Mammary epithelial cell (primary cell): ENCODE data around the gene AXIN1.

Source experiments
- EZH2 ChIP-seq: IDR thresholded peaks from 2 replicates; pipeline ENCODE4 v1.6.1; 2012; ENCODE audit warnings: low read length, inconsistent platforms, borderline replicate concordance
- TF ChIP-seq, protein P1 (sequence below), 2 donors: IDR thresholded peaks in 1 of 2; conservative IDR thresholded peaks in 1 of 2; 2 replicates each; pipeline ENCODE4 v1.5.1; 2011 to 2012; ENCODE audit warnings: inconsistent platforms in 2 of 2, low read length in 2 of 2, mild to moderate bottlenecking in 2 of 2, control low read depth in 1 of 2, low read depth in 1 of 2; ENCODE audit not compliant: insufficient read depth in 1 of 2; ENCODE audit errors: extremely low read depth in 1 of 2

DNA sequence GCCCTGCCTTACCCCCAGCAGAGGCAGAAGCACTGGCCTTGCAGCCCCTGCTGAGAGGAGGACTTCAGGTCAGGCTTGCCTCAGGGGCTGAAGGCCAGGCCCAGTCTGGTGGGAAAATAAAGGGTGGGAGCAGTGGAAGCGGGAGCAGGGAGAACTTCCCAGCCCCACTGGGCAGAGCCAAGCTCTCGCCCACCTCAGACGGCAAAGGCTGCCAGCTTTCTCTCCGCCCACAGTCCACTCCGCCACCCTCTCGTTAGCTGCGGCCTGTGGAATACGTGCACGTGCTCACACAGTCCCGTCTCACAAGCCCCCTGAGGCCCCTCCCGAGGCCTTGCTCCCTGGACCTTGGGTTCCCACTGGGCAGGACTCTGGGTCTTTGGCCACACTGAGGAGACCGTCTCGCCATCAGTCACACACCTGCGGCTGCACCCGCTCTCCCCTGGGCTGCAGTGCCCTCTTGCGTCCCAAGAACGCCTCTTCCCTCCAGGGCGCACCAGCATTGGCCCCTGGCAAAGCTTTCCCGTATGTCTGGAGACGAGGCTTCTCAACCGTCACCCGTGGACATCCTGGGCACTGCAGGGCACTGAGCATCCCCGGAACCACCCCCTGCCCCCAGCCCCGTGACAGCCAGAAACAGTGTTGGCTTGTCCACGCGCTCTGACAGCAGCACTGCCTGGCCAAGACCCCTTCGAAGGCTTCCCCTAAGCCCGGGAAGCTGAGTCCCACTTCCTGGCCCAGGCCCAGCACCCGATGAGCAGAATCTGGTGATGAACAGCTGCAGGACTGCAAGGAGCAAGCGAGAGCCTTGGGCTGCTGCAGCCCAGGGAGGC, 9.6 kb upstream of the AXIN1 start:
- TF ChIP-seq, protein P1, sequence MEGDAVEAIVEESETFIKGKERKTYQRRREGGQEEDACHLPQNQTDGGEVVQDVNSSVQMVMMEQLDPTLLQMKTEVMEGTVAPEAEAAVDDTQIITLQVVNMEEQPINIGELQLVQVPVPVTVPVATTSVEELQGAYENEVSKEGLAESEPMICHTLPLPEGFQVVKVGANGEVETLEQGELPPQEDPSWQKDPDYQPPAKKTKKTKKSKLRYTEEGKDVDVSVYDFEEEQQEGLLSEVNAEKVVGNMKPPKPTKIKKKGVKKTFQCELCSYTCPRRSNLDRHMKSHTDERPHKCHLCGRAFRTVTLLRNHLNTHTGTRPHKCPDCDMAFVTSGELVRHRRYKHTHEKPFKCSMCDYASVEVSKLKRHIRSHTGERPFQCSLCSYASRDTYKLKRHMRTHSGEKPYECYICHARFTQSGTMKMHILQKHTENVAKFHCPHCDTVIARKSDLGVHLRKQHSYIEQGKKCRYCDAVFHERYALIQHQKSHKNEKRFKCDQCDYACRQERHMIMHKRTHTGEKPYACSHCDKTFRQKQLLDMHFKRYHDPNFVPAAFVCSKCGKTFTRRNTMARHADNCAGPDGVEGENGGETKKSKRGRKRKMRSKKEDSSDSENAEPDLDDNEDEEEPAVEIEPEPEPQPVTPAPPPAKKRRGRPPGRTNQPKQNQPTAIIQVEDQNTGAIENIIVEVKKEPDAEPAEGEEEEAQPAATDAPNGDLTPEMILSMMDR (conservative IDR thresholded peaks at IDR 0.05 in 1 of 2, IDR thresholded peaks at IDR 0.05 in 1 of 2; ENCODE audit: extremely low read depth in 1 of 2, insufficient read depth in 1 of 2, low read depth in 1 of 2, low read length in 2 of 2): peak; percentile 88 to 96
- TF ChIP-seq EZH2: no peak
